ENCODE data around the gene RUNDC3A. TPM values are rescaled to one million over a fixed set of nuclear protein-coding genes. Genes with fewer than 3 reads are reported as not detected.

RUNDC3A gene
- total RNA-seq, 1 experiment from 2014 or later = 1.5 TPM

DNA sequence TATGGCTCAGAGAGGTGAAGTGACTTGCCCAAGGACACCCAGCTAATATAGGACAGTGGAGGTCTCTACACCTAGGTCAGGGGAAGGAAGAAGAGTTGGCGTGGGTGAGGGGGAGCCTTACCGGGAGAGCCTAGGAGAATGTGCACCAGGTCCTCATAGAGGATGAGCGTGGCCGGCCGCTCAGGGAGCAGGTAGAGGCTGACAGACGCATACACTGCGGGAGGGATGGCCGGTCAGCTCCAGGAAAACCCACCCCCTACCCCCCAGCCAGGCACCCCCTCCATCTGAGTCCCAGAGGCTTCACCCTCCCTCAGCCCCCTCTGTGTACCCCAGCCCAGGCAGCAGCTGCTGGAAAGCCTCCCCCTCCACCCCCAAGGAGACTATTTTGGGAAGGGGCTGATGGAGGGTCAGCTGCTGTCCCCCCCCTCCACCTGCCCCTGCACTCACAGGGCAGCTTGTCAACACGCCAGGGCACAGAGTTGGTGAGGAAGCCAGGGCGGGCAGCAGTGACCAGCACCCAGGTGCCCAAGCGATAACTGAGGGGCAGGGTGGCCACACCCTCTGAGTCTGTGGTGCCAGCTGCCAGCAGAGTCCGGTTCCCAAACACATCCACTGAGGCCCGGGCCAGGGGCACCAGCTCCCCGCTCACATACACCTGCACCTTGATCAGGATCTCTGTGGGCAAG is 51.2 kb downstream of the RUNDC3A start:
- no peak overlapping the region for H3K9ac ChIP-seq (ENCODE audit: low read length)
- 0 out of 2 replicates have a peak, but pooled peaks cover 3% of the 10 kb centered on the region for H4K20me1 ChIP-seq (ENCODE audit: insufficient read depth, low read depth, low read length)
- H2AFZ ChIP-seq (ENCODE audit: low read length) = no peak overlapping the region
- no peaks in the 10 kb centered on the region for H3K9me3 ChIP-seq (ENCODE audit: low read length)
- H3K4me1 ChIP-seq (ENCODE audit: low read length) = peaks cover 22% of the 10 kb centered on the region
- H3K27me3 ChIP-seq (ENCODE audit: low read length) = no peaks in the 10 kb centered on the region
- no peaks in the 10 kb centered on the region for H3K9me2 ChIP-seq (replicated peaks; ENCODE audit: insufficient read depth, low read length)
- H3K4me3 ChIP-seq (ENCODE audit: low read length) = no peak overlapping the region
- no peak overlapping the region for H3K4me2 ChIP-seq (ENCODE audit: low read depth, low read length, poor library complexity, severe bottlenecking)
- H3K36me3 ChIP-seq (ENCODE audit: insufficient read depth, low read length) = no peaks in the 10 kb centered on the region
- H3K27ac ChIP-seq (ENCODE audit: low read length) = no peak overlapping the region
- no peak for DNase-seq
- no peaks in the 10 kb centered on the region for H3K79me2 ChIP-seq (ENCODE audit: low read length)

DNA sequence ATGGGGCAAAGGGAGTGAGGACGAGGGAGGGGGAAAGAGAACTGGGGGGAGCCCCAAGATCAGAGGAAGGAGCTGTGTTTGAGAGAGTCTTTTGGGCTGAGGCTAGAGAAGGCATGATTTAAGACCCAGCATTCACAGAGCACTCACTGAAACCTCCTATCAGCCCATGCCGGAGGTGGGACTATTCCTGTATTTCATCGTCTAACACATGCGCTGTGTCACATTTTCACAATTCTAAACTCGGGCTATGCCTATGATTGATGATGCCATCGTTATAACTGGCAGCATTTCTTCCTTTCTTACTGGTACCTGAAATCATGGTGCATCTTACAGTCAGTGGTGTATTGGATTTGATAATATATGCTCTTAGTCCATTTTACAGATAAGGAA is 51.7 kb downstream of the RUNDC3A start:
- Histone ChIP-seq H3K9me2 (replicated peaks; ENCODE audit: insufficient read depth, low read length) (no peaks in the 10 kb centered on the region), H4K20me1 (ENCODE audit: insufficient read depth, low read depth, low read length) (0 out of 2 replicates have a peak, but pooled peaks cover 3% of the 10 kb centered on the region), H2AFZ (ENCODE audit: low read length) (no peak overlapping the region), H3K9me3 (ENCODE audit: low read length) (no peaks in the 10 kb centered on the region), H3K9ac (ENCODE audit: low read length) (no peak overlapping the region), H3K4me3 (ENCODE audit: low read length) (no peak overlapping the region), H3K27ac (ENCODE audit: low read length) (no peak overlapping the region), H3K36me3 (ENCODE audit: insufficient read depth, low read length) (no peaks in the 10 kb centered on the region), H3K79me2 (ENCODE audit: low read length) (no peaks in the 10 kb centered on the region), H3K4me2 (ENCODE audit: low read depth, low read length, poor library complexity, severe bottlenecking) (no peak overlapping the region), H3K27me3 (ENCODE audit: low read length) (no peaks in the 10 kb centered on the region), H3K4me1 (ENCODE audit: low read length) (peaks cover 22% of the 10 kb centered on the region)
- DNase-seq = peak; percentile 49

DNA sequence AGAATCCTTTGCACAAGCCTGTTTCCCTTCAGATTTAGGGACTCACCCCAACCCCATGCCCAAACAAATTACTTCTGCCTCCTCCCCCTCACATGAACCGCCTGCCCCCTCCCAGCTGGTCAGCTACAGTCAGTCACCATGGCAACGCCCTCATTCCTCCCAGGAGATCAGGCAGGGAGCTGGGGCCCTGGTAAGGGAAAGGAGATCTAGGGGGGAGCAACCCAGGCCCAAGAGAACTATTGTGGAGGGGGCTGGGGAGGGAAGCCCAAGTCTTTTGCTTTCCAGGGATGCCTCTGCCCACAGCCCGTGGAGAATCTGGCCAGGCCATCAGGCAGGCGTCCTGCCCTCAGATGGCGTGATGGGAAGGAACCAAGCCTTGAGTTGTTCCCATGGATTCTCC is 52.4 kb downstream of the RUNDC3A start:
- no peaks in the 10 kb centered on the region for H3K9me2 ChIP-seq (replicated peaks; ENCODE audit: insufficient read depth, low read length)
- H3K4me1 ChIP-seq (ENCODE audit: low read length) = peaks cover 22% of the 10 kb centered on the region
- no peaks in the 10 kb centered on the region for H3K36me3 ChIP-seq (ENCODE audit: insufficient read depth, low read length)
- H3K9me3 ChIP-seq (ENCODE audit: low read length) = no peaks in the 10 kb centered on the region
- H3K4me2 ChIP-seq (ENCODE audit: low read depth, low read length, poor library complexity, severe bottlenecking) = no peak overlapping the region
- no peak overlapping the region for H2AFZ ChIP-seq (ENCODE audit: low read length)
- H3K9ac ChIP-seq (ENCODE audit: low read length) = no peak overlapping the region
- H4K20me1 ChIP-seq (ENCODE audit: insufficient read depth, low read depth, low read length) = 0 out of 2 replicates have a peak, but pooled peaks cover 3% of the 10 kb centered on the region
- no peak for DNase-seq
- no peaks in the 10 kb centered on the region for H3K27me3 ChIP-seq (ENCODE audit: low read length)
- H3K27ac ChIP-seq (ENCODE audit: low read length) = no peak overlapping the region
- no peaks in the 10 kb centered on the region for H3K79me2 ChIP-seq (ENCODE audit: low read length)
- no peak overlapping the region for H3K4me3 ChIP-seq (ENCODE audit: low read length)

DNA sequence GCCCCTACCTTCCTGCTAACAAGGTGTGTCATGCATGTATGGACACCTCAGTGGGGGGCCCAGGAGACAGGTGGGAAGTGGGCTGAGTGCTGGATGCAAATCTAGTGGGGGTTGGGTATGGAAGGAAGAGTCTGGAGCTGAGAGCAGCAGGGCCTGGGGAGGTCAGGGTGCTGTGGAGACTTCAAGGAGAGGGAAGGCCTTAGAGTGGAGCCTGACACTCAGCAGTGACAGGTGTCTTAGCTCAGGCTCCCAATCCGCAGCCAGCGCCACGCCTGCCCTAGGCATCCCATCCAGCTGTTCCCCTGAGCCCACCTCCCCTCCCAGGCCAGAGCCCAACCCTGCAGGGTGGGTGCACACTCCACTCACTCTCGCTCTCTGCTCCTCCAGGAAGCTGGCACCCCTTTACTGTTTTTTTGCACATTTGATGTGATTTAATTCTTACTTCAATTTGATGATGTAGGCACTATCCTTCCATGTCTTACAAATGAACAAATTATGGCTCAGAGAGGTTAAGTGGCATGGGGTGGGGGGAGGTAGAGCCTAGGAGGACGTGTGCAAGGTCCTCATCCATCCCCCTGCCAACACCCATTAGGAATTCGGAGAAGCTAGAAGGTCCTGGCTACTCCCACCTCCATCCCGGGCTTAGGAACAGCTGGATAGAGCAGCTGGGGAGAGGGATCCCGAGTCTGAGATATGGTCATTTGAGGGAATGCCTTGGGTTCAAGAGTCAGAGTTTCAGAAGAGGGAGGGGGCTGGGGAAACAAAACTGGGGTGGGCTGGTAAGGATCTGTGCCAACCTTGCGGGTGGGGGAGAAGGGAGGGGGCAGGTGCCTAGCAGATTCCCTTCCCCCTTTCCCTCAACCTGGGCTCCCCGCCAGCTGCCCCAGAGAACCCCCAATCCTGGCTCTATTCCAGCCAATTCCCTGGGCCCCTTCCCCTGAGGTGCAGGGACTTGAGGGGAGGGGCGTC is 53.2 kb downstream of the RUNDC3A start:
- H3K4me2 ChIP-seq (ENCODE audit: low read depth, low read length, poor library complexity, severe bottlenecking) = no peak overlapping the region
- H4K20me1 ChIP-seq (ENCODE audit: insufficient read depth, low read depth, low read length) = 0 out of 2 replicates have a peak, but pooled peaks cover 3% of the 10 kb centered on the region
- no peak overlapping the region for H3K4me3 ChIP-seq (ENCODE audit: low read length)
- no peak overlapping the region for H3K9ac ChIP-seq (ENCODE audit: low read length)
- peak; percentile 45 for DNase-seq
- no peaks in the 10 kb centered on the region for H3K9me2 ChIP-seq (replicated peaks; ENCODE audit: insufficient read depth, low read length)
- H3K27ac ChIP-seq (ENCODE audit: low read length) = no peak overlapping the region
- no peaks in the 10 kb centered on the region for H3K27me3 ChIP-seq (ENCODE audit: low read length)
- peaks cover 22% of the 10 kb centered on the region for H3K4me1 ChIP-seq (ENCODE audit: low read length)
- no peaks in the 10 kb centered on the region for H3K36me3 ChIP-seq (ENCODE audit: insufficient read depth, low read length)
- H3K79me2 ChIP-seq (ENCODE audit: low read length) = no peaks in the 10 kb centered on the region
- H2AFZ ChIP-seq (ENCODE audit: low read length) = no peak overlapping the region
- H3K9me3 ChIP-seq (ENCODE audit: low read length) = no peaks in the 10 kb centered on the region

DNA sequence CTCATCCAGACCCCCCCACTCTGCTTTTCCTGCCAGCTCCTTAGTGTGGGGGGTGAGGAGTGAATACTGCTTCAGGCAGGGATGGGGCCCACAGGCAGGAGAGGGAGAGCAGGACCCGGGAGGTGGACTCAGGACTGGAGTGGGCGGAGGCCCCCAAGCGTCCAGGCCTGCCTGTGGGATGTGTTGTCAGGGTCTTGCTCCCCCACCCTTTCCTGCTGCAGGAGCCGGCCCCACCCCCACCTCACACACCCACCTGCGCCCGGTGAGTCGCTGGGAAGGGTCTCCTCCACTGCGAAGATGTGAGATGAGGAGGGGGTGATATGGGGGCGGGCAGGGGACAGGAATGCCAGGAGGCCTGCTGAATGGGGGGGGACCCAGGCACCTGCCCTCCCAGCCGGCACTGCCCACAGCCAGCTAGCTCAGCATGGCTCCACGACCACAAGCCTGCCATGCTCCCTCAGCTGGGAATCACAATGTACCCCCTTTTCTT is 54.1 kb downstream of the RUNDC3A start:
- no peak overlapping the region for H2AFZ ChIP-seq (ENCODE audit: low read length)
- no peaks in the 10 kb centered on the region for H3K79me2 ChIP-seq (ENCODE audit: low read length)
- peak overlapping the region; percentile 94 for H3K4me2 ChIP-seq (ENCODE audit: low read depth, low read length, poor library complexity, severe bottlenecking)
- H3K27ac ChIP-seq (ENCODE audit: low read length) = no peak overlapping the region
- DNase-seq = no peak
- 0 out of 2 replicates have a peak overlapping the region, but pooled peaks have one; percentile 69 for H3K9ac ChIP-seq (ENCODE audit: low read length)
- H3K4me1 ChIP-seq (ENCODE audit: low read length) = peaks cover 22% of the 10 kb centered on the region
- H4K20me1 ChIP-seq (ENCODE audit: insufficient read depth, low read depth, low read length) = 0 out of 2 replicates have a peak, but pooled peaks cover 3% of the 10 kb centered on the region
- no peaks in the 10 kb centered on the region for H3K27me3 ChIP-seq (ENCODE audit: low read length)
- no peaks in the 10 kb centered on the region for H3K9me3 ChIP-seq (ENCODE audit: low read length)
- no peaks in the 10 kb centered on the region for H3K36me3 ChIP-seq (ENCODE audit: insufficient read depth, low read length)
- H3K9me2 ChIP-seq (replicated peaks; ENCODE audit: insufficient read depth, low read length) = no peaks in the 10 kb centered on the region
- peak overlapping the region; percentile 70; the same call in 1 of the 2 replicates for H3K4me3 ChIP-seq (ENCODE audit: low read length)

DNA sequence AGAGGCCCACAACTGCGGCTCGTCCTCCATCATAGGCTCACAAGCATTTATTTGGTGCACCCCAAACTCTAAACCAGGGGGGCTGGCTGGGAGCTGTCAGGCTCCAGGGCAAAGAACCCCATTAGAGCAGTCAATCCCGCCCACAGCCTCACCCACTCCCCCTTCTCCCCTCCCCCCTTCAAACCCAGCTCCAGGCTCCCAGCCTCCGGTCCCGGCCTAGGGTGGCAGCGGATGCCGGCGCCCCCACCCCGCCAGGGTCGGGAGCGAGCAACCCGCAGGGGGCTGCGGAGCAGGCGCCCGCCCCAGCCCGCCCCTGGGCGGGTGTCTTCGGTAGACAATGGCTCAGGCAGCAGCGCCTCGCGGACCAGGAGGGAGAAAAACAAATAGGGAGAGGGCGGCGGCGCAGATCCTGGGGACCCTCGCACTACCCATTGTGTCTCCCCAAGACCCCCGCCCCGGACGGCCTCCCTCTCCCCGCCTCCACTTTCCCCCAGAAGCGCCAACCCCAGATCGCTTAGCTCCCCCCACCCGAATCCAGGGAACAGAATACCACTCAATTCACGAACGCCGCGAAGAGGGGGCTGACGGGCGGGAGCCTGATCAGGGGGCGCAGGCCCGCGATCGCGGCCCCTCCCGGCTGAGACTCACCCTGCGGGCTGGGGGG is 54.7 kb downstream of the RUNDC3A start:
- no peaks in the 10 kb centered on the region for H3K27me3 ChIP-seq (ENCODE audit: low read length)
- peak overlapping the region; percentile 94 for H2AFZ ChIP-seq (ENCODE audit: low read length)
- H3K27ac ChIP-seq (ENCODE audit: low read length) = no peak overlapping the region
- H3K79me2 ChIP-seq (ENCODE audit: low read length) = no peaks in the 10 kb centered on the region
- H3K9me3 ChIP-seq (ENCODE audit: low read length) = no peaks in the 10 kb centered on the region
- H3K4me1 ChIP-seq (ENCODE audit: low read length) = peaks cover 22% of the 10 kb centered on the region
- H3K9me2 ChIP-seq (replicated peaks; ENCODE audit: insufficient read depth, low read length) = no peaks in the 10 kb centered on the region
- no peaks in the 10 kb centered on the region for H3K36me3 ChIP-seq (ENCODE audit: insufficient read depth, low read length)
- peak overlapping the region; percentile 70 for H3K4me3 ChIP-seq (ENCODE audit: low read length)
- DNase-seq = peak; percentile 48
- H3K9ac ChIP-seq (ENCODE audit: low read length) = peak overlapping the region; percentile 69
- H4K20me1 ChIP-seq (ENCODE audit: insufficient read depth, low read depth, low read length) = 0 out of 2 replicates have a peak, but pooled peaks cover 3% of the 10 kb centered on the region
- H3K4me2 ChIP-seq (ENCODE audit: low read depth, low read length, poor library complexity, severe bottlenecking) = peak overlapping the region; percentile 94

DNA sequence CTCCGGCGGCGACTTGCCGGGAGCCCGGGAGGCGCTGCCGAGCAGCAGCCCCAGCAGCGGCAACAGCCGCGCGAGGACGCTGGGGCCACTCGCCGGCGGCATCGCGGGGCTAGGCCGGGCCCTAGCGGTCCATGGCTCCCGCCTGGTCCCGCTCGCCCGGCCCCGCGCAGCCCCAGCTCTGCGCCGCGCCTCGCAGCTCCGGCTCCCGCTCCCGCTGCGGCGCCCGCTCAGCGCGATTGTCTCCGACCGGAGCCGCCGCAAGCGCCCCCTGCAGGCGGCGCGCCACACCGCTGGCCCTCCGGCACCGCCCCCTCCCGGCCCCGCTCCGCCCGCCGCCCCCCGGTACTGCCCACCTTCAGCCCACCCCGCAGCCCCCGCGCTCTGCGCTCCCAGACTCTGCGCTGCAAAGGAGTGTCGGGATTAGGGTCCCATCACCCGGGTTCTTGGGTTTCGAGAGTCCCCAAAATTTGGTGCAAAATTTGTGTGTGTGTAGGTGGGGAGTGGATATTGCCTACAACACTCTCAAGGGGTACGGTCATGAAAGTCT is 55.3 kb downstream of the RUNDC3A start, which contains the start of gene FAM171A2:
Gene FAM171A2, minus strand, starts transcription at position 241 of the 547 bp plus-strand sequence. Its CDS starts 139 bp downstream, at position 102.
- DNase-seq = peak; percentile 85
- Histone ChIP-seq H3K4me1 (ENCODE audit: low read length) (peaks cover 22% of the 10 kb centered on the region), H3K9me2 (replicated peaks; ENCODE audit: insufficient read depth, low read length) (no peaks in the 10 kb centered on the region), H4K20me1 (ENCODE audit: insufficient read depth, low read depth, low read length) (0 out of 2 replicates have a peak, but pooled peaks cover 3% of the 10 kb centered on the region), H3K9ac (ENCODE audit: low read length) (peak within 1 kb of the TSS; percentile 69), H3K27me3 (ENCODE audit: low read length) (no peaks in the 10 kb centered on the region), H3K27ac (ENCODE audit: low read length) (no peak within 1 kb of the TSS), H3K9me3 (ENCODE audit: low read length) (no peaks in the 10 kb centered on the region), H3K4me2 (ENCODE audit: low read depth, low read length, poor library complexity, severe bottlenecking) (peak within 1 kb of the TSS; percentile 94), H2AFZ (ENCODE audit: low read length) (peak within 1 kb of the TSS; percentile 94), H3K36me3 (ENCODE audit: insufficient read depth, low read length) (no peaks in the 10 kb centered on the region), H3K79me2 (ENCODE audit: low read length) (no peaks in the 10 kb centered on the region), H3K4me3 (ENCODE audit: low read length) (peak within 1 kb of the TSS; percentile 70)

All from Karpas-422 (cell line).